GM10847 (cell line): ENCODE data around the gene MYH11.

Experiments
- POLR2A ChIP-seq: IDR thresholded peaks from 2 replicates; pipeline ENCODE4 v1.6.1; 2011; ENCODE audit not compliant: insufficient read length; ENCODE audit errors: extremely low read depth

The MYH11 gene

GRCh38 chr16:15778204-15778743 lies 78.6 kb downstream of the MYH11 start:
- no peak for TF ChIP-seq POLR2A

- TF ChIP-seq POLR2A, result no peak
Measured at GRCh38 chr16:15777533-15778203, 79.2 kb downstream of the MYH11 start.

- no peak for TF ChIP-seq POLR2A
Measured at GRCh38 chr16:15776572-15776971, 80.3 kb downstream of the MYH11 start.

GRCh38 chr16:15775663-15776304 lies 81.0 kb downstream of the MYH11 start:
- no peak for TF ChIP-seq POLR2A

- TF ChIP-seq POLR2A, result no peak
Measured at GRCh38 chr16:15775209-15775608, 81.6 kb downstream of the MYH11 start.

- no peak for TF ChIP-seq POLR2A
Measured at GRCh38 chr16:15773968-15774367, 82.9 kb downstream of the MYH11 start.

- no peak for TF ChIP-seq POLR2A
Measured at GRCh38 chr16:15772579-15773293, 84.1 kb downstream of the MYH11 start.

- TF ChIP-seq POLR2A, result no peak
Measured at GRCh38 chr16:15771694-15772093, 85.1 kb downstream of the MYH11 start.

GRCh38 chr16:15770512-15770911 lies 86.3 kb downstream of the MYH11 start:
- no peak for TF ChIP-seq POLR2A

- TF ChIP-seq POLR2A, result no peak
Measured at GRCh38 chr16:15770107-15770506, 86.7 kb downstream of the MYH11 start.

GRCh38 chr16:15769239-15769638 lies 87.6 kb downstream of the MYH11 start:
- no peak for TF ChIP-seq POLR2A

- TF ChIP-seq POLR2A, result no peak
Measured at GRCh38 chr16:15768201-15768600, 88.6 kb downstream of the MYH11 start.

- TF ChIP-seq POLR2A, result no peak
Measured at GRCh38 chr16:15766918-15767317, 89.9 kb downstream of the MYH11 start.

- TF ChIP-seq POLR2A, result no peak
Measured at GRCh38 chr16:15765880-15766279, 90.9 kb downstream of the MYH11 start.

GRCh38 chr16:15765116-15765515 lies 91.7 kb downstream of the MYH11 start:
- no peak for TF ChIP-seq POLR2A

- no peak for TF ChIP-seq POLR2A
Measured at GRCh38 chr16:15764112-15764511, 92.7 kb downstream of the MYH11 start.
